Activated CD4-positive, CD25-positive, alpha-beta regulatory T cell (primary cell): ENCODE data around the gene TFAP2C.
"Not testable (repeated sequence)": the region's sequence is repeated elsewhere in the genome, so short reads cannot be mapped to it uniquely, and the experiment has no call there.

Experiments used
- DNase-seq, 4 experiments: peaks; one replicate each; lab custom pipeline; 2025; lab: John Stamatoyannopoulos, UW

TFAP2C gene

GRCh38 chr20:56653211-56653610 is 24.1 kb downstream of the TFAP2C start:
- DNase-seq, result no peak

- DNase-seq, result no peak
Observed at GRCh38 chr20:56656632-56657031, 27.5 kb downstream of the TFAP2C start.

- no peak for DNase-seq
Observed at GRCh38 chr20:56657879-56658278, 28.8 kb downstream of the TFAP2C start.

GRCh38 chr20:56658341-56658947 is 29.3 kb downstream of the TFAP2C start:
- DNase-seq, result not testable (repeated sequence)

GRCh38 chr20:56663660-56664059 is 34.6 kb downstream of the TFAP2C start:
- DNase-seq, result no peak

- no peak for DNase-seq
Observed at GRCh38 chr20:56664796-56665195, 35.7 kb downstream of the TFAP2C start.

- DNase-seq, result no peak
Observed at GRCh38 chr20:56665806-56666205, 36.7 kb downstream of the TFAP2C start.

GRCh38 chr20:56673450-56673849 is 44.3 kb downstream of the TFAP2C start:
- DNase-seq, result no peak

GRCh38 chr20:56676001-56676400 is 46.9 kb downstream of the TFAP2C start:
- no peak for DNase-seq

GRCh38 chr20:56676679-56677078 is 47.6 kb downstream of the TFAP2C start:
- DNase-seq, result no peak

GRCh38 chr20:56683077-56683865 is 54.2 kb downstream of the TFAP2C start:
- DNase-seq, result no peak

- no peak for DNase-seq
Observed at GRCh38 chr20:56685879-56686278, 56.8 kb downstream of the TFAP2C start.

- no peak for DNase-seq
Observed at GRCh38 chr20:56687061-56687460, 58.0 kb downstream of the TFAP2C start.

GRCh38 chr20:56688106-56688505 is 59.0 kb downstream of the TFAP2C start:
- DNase-seq, result no peak
